Stomach (tissue), 9 donors: Measurements from ENCODE around the gene IL1B. TPM values are rescaled to one million over a fixed set of nuclear protein-coding genes. Genes with fewer than 3 reads are reported as not detected.

Experiments
- DNase-seq, 2 donors: peaks; one replicate each; pipeline versions ENCODE4 v3.0.0 to v3.0.0-alpha.2; 2013 to 2019
- H3K27ac ChIP-seq, 5 donors: fragments of 200-600 bp in 4 of 5; sonication (generic) in 4 of 5; one replicate each; pipeline ENCODE4 v1.5.1; 2013 to 2019; ENCODE audit warnings: mild to moderate bottlenecking in 1 of 5, moderate library complexity in 1 of 5
- H3K27me3 ChIP-seq, 3 donors: fragments of 200-600 bp; sonication (generic); one replicate each; pipeline ENCODE4 v1.5.1; 2017 to 2019; ENCODE audit warnings: mixed run types in 1 of 3
- H3K36me3 ChIP-seq, 4 donors: fragments of 200-600 bp; sonication (generic); 1 replicate in 3 of 4; 2 replicates in 1 of 4; pipeline ENCODE4 v1.5.1; 2016 to 2019
- H3K4me1 ChIP-seq, 4 donors: fragments of 200-600 bp; sonication (generic); one replicate each; pipeline ENCODE4 v1.5.1; 2016 to 2019
- H3K4me3 ChIP-seq, 4 donors: fragments of 200-600 bp; sonication (generic) in 3 of 4; one replicate each; pipeline ENCODE4 v1.5.1; 2016 to 2019; ENCODE audit warnings: mild to moderate bottlenecking in 1 of 4
- H3K9me3 ChIP-seq, 4 donors: fragments of 200-600 bp; sonication (generic); one replicate each; pipeline ENCODE4 v1.5.1; 2016 to 2019
- CTCF ChIP-seq, 7 experiments: fragments of 450-650 bp in 4 of 7; fragments of 200-600 bp in 3 of 7; sonication (generic) in 3 of 7; IDR thresholded peaks; one replicate each; pipeline ENCODE4 v1.5.1; 2016 to 2019; ENCODE audit warnings: antibody characterized with exemption in 7 of 7, control low read depth in 2 of 7, mild to moderate bottlenecking in 1 of 7
- EP300 ChIP-seq: sonication (generic); formaldehyde crosslinking; IDR thresholded peaks from one replicate; pipeline ENCODE4 v1.6.1; 2017; ENCODE audit warnings: antibody characterized with exemption
- POLR2A ChIP-seq, 4 donors: fragments of 450-650 bp; IDR thresholded peaks; one replicate each; pipeline ENCODE4 v1.6.1; 2016; ENCODE audit warnings: antibody characterized with exemption in 4 of 4, control low read depth in 2 of 4, mild to moderate bottlenecking in 1 of 4, moderate library complexity in 1 of 4
- POLR2AphosphoS5 ChIP-seq, 3 donors: sonication (generic); formaldehyde crosslinking; IDR thresholded peaks; one replicate each; pipeline ENCODE4 v1.6.1; 2016; ENCODE audit warnings: antibody characterized with exemption in 3 of 3
- WGBS, 5 donors: extraction: QIAGEN DNeasy Blood & Tissue Kit in 3 of 5; methylation state at CpG; one replicate each; pipeline versions ENCODE4 v1.1.5 to v1.1.7; 2013 to 2018; 5-methylcytosine and 5-hydroxymethylcytosine counted together
- intact Hi-C: fragments of 100-400 bp; cut with DNase I; formaldehyde crosslinking; loops from one replicate; pipeline ENCODE4 v1.15.1; 2023; ENCODE audit warnings: low total_unique reads
- polyA plus RNA-seq, 3 donors: library from polyadenylated mRNA; stranded (reverse); fragments of 200-250 nt; gene quantifications; one replicate each; pipeline ENCODE4 v1.2.3, GENCODE V29; 2013
- total RNA-seq, 5 donors: library from RNA; depleted of rRNA; stranded (reverse); fragments of >200 nt; gene quantifications; one replicate each; pipeline versions ENCODE4 v1.1.0 to v1.2.3, GENCODE V29; 2014 to 2016
- donor health status: healthy with polysubstance abuse.
- donor health status: Bipolar disorder and iron deficiency.
- donor health status: healthy.

IL1B gene
- total and polyA plus RNA-seq, 8 donors = 1.2 to 64.9 (median 14.4) TPM

- Histone ChIP-seq H3K4me3 (no peak overlapping the region), H3K36me3 (peaks cover 0 to 6% (median 1%) of the 10 kb centered on the region in 4 donors), H3K27ac (no peak overlapping the region), H3K4me1 (peaks cover 0 to 20% (median 7%) of the 10 kb centered on the region in 4 donors), H3K27me3 (no peaks in the 10 kb centered on the region), H3K9me3 (no peaks in the 10 kb centered on the region)
- intact Hi-C loops = no loop called here
- WGBS, 5 donors = 82 to 88% (median 86%) methylated on average over 6 of the region's 6 CpGs
- no peak for DNase-seq
- TF ChIP-seq POLR2AphosphoS5 (IDR thresholded peaks at IDR 0.05) = no peak
- TF ChIP-seq EP300 = no peak
- no peak for TF ChIP-seq POLR2A (IDR thresholded peaks at IDR 0.05)
- no peak for TF ChIP-seq CTCF (IDR thresholded peaks at IDR 0.05)
Measured at GRCh38 chr2:112827604-112828185, 8.9 kb downstream of the IL1B start.

DNA sequence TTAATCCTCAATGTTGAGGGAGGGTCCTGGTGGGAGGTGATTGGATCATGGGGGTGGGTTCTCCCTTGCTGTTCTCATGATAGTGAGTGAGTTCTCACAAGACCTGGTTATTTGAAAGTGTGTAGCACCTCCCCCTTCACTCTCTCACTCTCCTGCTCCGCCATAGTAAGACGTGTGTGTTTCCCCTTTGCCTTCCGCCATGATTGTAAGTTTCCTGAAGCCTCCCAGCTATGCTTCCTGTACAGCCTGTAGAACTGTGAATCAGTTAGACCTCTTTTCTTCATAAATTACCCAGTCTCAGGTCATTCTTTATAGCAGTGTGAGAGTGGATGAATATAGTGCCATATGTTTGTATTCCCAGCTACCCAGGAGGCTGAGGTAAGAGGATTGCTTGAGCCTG, 9.6 kb downstream of the IL1B start:
- no peak for TF ChIP-seq EP300
- TF ChIP-seq CTCF (IDR thresholded peaks at IDR 0.05) = no peak
- no peak for TF ChIP-seq POLR2A (IDR thresholded peaks at IDR 0.05)
- no peak for TF ChIP-seq POLR2AphosphoS5 (IDR thresholded peaks at IDR 0.05)
- WGBS, 5 donors = 63 to 98% (median 82%) methylated on average over 3 of the region's 3 CpGs
- Histone ChIP-seq H3K27ac (no peak overlapping the region), H3K27me3 (no peaks in the 10 kb centered on the region), H3K36me3 (peaks cover 0 to 6% (median 0%) of the 10 kb centered on the region in 4 donors), H3K9me3 (no peaks in the 10 kb centered on the region), H3K4me1 (peaks cover 0 to 18% (median 7%) of the 10 kb centered on the region in 4 donors), H3K4me3 (no peak overlapping the region)
- intact Hi-C loops = no loop called here
- DNase-seq = no peak

DNA sequence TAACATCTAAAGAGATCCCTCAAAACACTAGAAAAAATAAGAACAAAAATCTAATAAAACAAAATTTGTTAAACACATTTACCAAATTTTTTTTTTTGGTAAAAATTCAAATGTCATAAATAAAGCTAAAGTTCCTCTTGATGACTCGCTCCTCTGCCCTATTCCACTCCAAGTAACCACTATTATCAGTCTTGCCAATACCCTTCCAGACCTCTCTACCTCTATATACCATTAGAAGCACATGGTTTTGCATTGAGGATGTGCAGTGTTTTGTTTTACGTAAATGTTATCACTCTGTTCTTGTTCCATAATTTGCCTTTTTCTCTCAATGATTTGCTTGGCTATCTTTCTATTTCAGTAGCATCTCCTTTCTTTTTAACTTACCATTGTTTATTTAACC, 10.9 kb downstream of the IL1B start:
- 94 to 98% (median 96%) methylated on average over 2 of the region's 2 CpGs for WGBS, 5 donors

DNA sequence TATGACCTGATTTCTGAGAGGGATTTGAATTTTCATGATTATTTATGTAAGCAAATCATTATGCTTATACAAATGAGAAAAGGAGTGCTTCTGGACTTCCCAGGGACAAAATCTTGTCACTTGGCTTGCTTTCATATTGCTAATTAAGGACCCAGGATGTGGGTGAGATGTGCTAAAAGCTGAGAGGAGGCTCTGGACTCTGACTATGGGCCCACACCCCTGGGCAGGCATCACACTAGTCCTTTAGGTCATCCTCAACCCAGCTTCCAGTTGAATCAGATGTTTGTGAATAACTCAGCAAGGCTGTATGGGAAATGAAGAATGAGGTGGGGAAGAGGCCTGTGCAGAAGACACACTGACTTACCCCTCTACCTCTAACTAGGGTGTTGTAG, 11.9 kb downstream of the IL1B start:
- H3K27me3 ChIP-seq = no peaks in the 10 kb centered on the region
- no peak for DNase-seq
- H3K9me3 ChIP-seq = no peaks in the 10 kb centered on the region
- intact Hi-C loops = no loop called here
- TF ChIP-seq POLR2A (IDR thresholded peaks at IDR 0.05) = no peak
- TF ChIP-seq EP300 = no peak
- no peak for TF ChIP-seq CTCF (IDR thresholded peaks at IDR 0.05)
- TF ChIP-seq POLR2AphosphoS5 (IDR thresholded peaks at IDR 0.05) = no peak
- H3K27ac ChIP-seq = no peak overlapping the region
- no peak overlapping the region for H3K4me3 ChIP-seq
- H3K4me1 ChIP-seq = peaks cover 0 to 13% (median 7%) of the 10 kb centered on the region in 4 donors
- no peaks in the 10 kb centered on the region for H3K36me3 ChIP-seq

More for the DNA sequence above, 10.9 kb downstream of the IL1B start:
- TF ChIP-seq EP300 = no peak
- no peak for DNase-seq
- no peaks in the 10 kb centered on the region for H3K27me3 ChIP-seq
- H3K27ac ChIP-seq = no peak overlapping the region
- intact Hi-C loops = no loop called here
- H3K36me3 ChIP-seq = peaks cover 0 to 6% (median 0%) of the 10 kb centered on the region in 4 donors
- H3K9me3 ChIP-seq = no peaks in the 10 kb centered on the region
- H3K4me1 ChIP-seq = peaks cover 0 to 13% (median 7%) of the 10 kb centered on the region in 4 donors
- no peak overlapping the region for H3K4me3 ChIP-seq

DNA sequence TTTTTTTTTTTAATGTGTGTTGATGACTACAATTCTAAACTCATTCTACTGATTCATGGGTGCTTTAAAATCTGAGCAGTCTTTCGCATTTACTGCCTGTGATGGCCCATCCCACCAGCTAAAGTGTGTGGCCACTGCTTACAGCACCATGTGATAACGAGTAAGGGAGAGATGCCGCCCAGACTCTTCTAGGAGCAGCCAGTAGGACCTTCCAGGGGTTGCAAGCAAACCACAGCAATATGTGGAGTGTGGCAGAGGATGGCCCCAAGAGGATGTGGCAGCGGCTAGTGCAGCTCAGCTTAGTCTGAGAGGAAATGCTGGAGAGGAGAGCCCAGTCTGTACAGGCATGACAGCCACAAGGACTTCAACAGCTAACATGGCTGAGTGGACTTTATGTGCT, 14.9 kb downstream of the IL1B start:
- intact Hi-C loops = no loop called here
- Histone ChIP-seq H3K27me3 (no peaks in the 10 kb centered on the region), H3K27ac (no peak overlapping the region), H3K9me3 (no peaks in the 10 kb centered on the region), H3K4me1 (peaks cover 0 to 20% (median 10%) of the 10 kb centered on the region in 4 donors), H3K36me3 (no peaks in the 10 kb centered on the region), H3K4me3 (no peak overlapping the region)
- TF ChIP-seq POLR2A (IDR thresholded peaks at IDR 0.05) = no peak
- no peak for TF ChIP-seq EP300
- TF ChIP-seq POLR2AphosphoS5 (IDR thresholded peaks at IDR 0.05) = no peak
- TF ChIP-seq CTCF (IDR thresholded peaks at IDR 0.05) = no peak
- WGBS, 5 donors = 70 to 86% (median 77%) methylated on average over 4 of the region's 4 CpGs
- DNase-seq = no peak
